Fibroblast of the conjunctiva (primary cell): Measurements from ENCODE around the gene RPUSD4.
A peak's percentile ranks its signal among the peaks of the same experiment; 100 is the strongest.
"Not testable (repeated sequence)": the region's sequence is repeated elsewhere in the genome, so short reads cannot be mapped to it uniquely, and the experiment has no call there.

Experiments
- DNase-seq: peaks from one replicate; pipeline ENCODE4 v3.0.0-alpha.2; 2010; ENCODE audit warnings: low read depth

Gene RPUSD4

DNA sequence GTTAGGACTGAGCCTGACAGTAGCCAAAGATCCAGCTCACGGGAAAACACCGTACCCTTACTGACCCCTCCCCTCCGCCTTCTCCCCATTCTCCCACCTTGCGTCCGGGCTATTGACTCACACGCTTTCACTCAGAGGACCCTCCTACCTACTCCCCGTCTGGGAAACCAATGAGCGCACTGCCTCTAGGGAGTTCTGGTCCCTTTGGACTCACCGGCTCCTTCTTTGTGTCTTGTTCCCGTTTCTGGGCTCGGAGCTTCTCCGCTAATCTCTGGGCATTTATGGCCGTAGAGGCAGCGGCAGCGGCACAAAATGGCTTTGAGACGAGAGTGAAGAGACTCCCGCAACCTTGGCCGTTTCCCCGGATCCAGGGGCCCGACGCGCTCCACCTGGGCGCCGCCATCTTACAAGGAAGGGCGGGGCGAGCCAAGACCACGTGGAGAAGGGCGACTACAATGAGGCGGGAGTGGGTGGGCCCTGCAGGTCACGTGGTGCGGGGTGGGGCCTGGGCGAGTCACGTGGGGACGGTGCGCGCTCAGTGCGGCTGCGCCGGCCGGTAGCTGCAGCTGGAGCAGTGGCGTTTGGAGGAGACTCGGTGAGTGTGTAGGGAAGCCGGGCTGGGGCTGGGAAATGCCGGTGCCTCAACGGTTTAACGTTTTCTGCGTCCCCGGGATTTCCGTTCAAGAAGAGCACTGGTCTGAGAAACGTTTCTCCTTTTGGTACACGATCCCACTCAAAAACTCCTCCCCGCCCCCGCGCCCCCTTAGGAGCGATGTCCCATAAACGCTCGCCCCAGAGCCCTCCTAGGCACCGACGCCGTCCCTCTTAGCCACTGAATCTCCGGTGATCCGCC, at the start of gene RPUSD4, which contains the start of gene FAM118B:
Gene RPUSD4 (minus strand): TSS at position 415 of the 853 bp plus-strand sequence. CDS start 12 bp downstream, at position 403.
Gene FAM118B (plus strand): TSS at position 547 of the 853 bp plus-strand sequence. CDS start 23,220 bp downstream, outside the sequence.
- peak; percentile 94 for DNase-seq

DNA sequence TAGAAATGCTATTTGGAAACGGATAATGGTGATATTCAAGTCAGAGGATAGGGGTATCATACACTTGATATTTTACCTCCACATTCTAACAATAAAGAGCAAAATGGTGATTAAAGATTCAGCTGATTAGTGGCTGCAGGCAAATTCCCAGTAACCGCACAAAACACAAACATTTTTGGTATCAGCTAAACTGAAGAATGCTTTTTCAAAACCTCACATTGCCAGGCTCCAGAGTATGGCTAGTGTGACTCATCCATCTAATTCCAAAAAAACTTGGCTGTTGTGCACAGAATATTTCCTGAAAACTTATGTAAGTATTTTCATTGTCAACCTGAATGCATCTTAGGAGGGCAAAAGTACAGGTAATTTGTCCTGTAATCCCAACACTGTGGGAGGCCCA, 46.3 kb upstream of the RPUSD4 start:
- DNase-seq, result no peak

- DNase-seq, result no peak
Observed at GRCh38 chr11:126257144-126257543, 45.7 kb upstream of the RPUSD4 start.

- DNase-seq, result no peak
Observed at GRCh38 chr11:126256216-126256615, 44.8 kb upstream of the RPUSD4 start.

DNA sequence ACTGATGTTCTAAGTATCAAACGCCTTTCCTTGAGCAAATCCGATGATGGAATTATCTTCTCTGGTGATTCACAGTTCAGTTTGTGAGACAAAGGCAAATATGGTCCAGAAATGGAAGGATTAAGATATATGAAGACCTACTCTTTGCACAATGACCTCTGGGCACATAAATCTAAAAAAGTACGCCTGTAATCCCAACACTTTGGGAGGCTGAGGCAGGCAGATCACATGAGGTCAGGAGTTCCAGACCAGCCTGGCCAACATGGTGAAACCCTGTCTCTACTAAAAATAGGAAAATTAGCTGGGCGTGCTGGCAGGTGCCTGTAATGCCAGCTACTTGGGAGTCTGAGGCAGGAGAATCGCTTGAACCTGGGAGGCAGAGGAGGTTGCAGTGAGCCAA, 44.1 kb upstream of the RPUSD4 start:
- DNase-seq, result not testable (repeated sequence)

DNA sequence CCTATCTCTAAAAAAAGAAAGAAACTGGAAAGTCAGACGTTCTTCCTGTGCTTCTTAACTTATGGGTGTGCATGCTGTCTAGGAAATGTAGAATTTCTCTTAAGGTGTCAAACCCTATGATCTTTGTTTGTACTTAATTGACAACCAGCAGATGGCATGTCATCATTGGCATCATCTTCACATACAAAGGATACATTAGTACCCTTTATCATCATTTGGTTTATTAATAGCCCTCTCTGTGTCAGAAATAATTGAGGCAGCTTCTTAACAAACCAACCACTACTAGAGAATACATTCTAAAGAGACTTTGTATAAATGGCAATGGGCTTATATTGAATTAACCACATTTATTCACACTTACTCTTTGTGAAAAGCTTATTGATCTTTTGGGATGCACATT, 43.4 kb upstream of the RPUSD4 start:
- no peak for DNase-seq

- DNase-seq, result no peak
Observed at GRCh38 chr11:126253265-126253664, 41.8 kb upstream of the RPUSD4 start.

- DNase-seq, result no peak
Observed at GRCh38 chr11:126246636-126247035, 35.2 kb upstream of the RPUSD4 start.

DNA sequence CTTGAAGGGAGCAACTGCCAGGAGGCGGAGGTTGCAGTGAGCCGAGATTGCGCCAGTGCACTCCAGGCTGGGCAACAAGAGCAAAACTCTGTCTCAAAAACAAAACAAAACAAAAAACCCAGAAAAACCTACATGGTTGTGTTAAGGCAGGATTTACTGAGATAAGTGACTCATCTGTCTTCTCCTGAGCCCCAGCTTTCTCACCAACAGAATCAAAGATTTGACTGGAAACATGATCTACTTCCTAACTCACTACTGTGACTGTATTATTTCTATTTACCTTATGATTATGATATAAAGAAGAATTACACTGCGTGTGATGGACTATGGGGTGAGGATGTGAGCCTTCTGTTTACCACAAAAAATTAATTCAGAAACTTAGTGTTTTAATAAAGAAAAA, 21.9 kb upstream of the RPUSD4 start:
- no peak for DNase-seq

- DNase-seq, result no peak
Observed at GRCh38 chr11:126232683-126233082, 21.2 kb upstream of the RPUSD4 start.

DNA sequence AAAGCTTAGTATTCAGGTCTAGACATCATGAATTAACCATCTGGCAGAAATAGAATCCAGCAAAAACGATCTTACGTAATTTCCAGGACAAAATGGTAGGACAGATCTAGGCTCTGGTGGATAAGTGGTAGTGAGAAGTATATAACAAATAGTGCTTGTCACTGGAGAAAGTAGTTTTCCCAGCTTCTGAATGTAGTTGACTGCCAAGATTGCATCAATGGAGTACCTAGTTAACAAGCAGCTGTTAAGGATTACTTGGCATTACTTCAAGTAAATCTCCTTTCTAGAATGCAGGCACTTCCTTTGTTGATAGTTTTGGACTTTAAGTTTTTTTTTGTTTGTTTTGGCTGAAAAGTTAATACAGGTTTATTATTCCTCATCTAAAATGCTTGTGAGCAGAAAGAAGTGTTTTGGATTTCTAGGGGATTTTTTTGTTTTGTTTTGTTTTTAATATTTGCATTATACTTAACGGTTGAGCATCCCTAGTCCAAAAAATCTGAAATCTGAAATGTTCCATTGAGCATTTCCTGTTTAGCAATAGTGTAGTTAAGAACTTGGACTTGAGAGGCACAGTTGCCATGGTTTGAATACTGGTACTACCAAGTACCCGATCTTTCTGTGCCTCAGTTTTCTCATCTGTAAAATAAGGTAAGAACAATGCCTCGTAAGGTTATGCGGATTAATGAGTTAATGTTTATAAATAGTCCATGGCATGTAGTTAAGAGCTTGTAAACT, 20.4 kb upstream of the RPUSD4 start:
- peak; percentile 16 for DNase-seq

- DNase-seq, result peak; percentile 22
Observed at GRCh38 chr11:126229858-126230540, 18.5 kb upstream of the RPUSD4 start.

GRCh38 chr11:126226334-126227084, 15.1 kb upstream of the RPUSD4 start:
- no peak for DNase-seq

DNA sequence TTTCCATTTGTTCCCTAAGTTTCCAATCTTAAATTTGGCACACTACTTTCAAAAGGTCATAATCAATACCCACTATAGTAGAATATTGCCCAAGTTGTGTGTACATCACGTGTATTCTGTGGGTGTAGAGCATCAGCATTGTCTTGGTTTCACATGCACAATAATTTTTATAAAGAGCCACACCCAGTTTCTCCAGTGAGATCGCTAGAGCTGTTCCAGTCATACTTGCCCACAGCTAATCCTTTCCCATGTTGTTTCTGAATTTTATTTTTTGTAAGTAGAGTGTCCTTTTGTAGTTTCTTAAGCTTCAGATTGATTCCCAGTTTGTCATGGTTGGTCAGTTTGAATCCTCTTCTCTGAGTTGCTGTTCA, 13.8 kb upstream of the RPUSD4 start:
- DNase-seq, result no peak

- no peak for DNase-seq
Observed at GRCh38 chr11:126224647-126225294, 13.3 kb upstream of the RPUSD4 start.

GRCh38 chr11:126219547-126219946, 8.1 kb upstream of the RPUSD4 start:
- DNase-seq, result no peak

DNA sequence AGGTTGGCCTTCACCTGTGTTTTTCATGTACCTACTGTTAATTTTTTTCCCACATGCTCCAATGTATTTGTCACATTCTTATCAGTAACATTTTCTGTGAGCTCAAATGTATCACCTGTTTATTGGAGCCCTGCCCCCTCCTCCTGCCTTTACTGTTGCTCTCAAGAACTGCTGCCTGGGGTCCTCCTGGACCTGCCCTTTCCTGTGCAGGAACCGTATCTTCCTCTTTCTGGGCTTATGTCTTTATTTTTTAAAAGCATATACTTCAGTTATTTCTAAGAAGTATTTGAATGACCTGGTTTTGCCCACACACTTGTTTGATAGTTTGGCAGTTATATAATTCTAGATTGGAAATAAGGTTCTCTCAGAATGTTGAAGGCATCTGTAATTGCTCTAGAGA, 6.0 kb upstream of the RPUSD4 start:
- no peak for DNase-seq

GRCh38 chr11:126216526-126217305, 5.3 kb upstream of the RPUSD4 start:
- DNase-seq, result no peak

GRCh38 chr11:126214841-126215240, 3.4 kb upstream of the RPUSD4 start:
- DNase-seq, result no peak

DNA sequence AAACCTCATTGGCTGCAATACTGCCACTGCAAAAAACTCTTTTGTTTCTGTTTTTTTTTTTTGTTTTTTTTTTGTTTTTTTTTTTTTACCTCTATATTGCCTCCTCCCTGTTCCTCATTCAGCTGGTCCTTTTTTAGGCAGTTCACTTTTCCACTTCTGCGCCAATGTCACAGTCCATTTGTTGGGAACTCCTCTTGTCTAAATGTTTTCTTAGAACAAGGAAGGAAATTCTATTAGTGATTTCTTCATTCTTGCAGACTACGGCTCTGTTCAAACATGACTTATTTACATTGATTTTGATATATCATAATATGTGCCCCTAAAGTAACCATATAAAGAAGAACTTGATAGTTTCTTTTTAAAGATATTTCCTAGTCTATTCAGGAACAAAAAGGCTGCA, 3.0 kb upstream of the RPUSD4 start:
- DNase-seq, result no peak
